Activated CD4-positive, alpha-beta T cell treated with anti-CD3 and anti-CD28 coated beads for 1 hour (primary cell): Measurements from ENCODE around the gene ECI2.

Source experiments
- DNase-seq: peaks from one replicate; pipeline ENCODE4 v3.0.0-alpha.2; 2020

ECI2 gene, protein sequence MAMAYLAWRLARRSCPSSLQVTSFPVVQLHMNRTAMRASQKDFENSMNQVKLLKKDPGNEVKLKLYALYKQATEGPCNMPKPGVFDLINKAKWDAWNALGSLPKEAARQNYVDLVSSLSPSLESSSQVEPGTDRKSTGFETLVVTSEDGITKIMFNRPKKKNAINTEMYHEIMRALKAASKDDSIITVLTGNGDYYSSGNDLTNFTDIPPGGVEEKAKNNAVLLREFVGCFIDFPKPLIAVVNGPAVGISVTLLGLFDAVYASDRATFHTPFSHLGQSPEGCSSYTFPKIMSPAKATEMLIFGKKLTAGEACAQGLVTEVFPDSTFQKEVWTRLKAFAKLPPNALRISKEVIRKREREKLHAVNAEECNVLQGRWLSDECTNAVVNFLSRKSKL

DNA sequence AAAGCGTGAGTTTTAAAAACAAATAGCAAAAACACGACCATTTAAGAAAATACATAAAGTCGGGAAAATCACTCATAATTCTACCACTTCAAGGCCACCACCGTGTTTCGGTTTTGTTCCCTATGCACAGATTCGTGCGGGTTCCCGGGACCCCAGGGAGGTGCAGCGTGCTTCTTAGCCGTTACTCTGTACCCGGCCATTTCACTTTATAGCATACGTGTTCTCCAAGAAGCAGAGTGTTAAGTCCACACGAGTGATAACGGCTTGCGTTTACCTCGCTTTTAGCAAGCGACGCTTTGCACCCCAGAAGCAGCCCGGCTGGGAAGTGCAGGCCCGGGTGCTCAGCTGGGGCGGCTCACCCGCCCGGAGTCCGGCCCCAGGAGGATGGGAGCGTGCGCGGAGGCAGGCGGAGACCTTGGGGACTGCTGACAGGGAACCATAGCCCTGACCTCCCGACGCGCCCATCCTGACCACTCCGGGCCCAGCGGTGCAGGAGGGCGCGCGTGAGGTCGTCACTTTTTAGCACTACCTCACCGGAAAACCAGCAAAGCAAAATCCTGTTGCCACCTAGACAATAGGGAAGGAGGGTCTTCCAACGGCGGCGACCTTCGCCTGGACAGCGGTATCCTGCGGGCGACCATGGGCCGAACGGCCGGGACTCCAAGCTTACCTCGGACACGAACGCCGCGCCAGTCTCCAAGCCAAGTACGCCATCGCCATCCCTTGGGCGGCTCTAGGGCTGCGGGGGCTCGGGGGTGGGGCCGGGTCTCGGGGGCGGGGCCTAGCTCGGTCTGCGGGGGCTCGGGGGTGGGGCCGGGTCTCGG, at the start of gene ECI2:
Gene ECI2, minus strand, starts transcription at position 735 of the 824 bp plus-strand sequence. Its CDS starts 15 bp downstream, at position 720.
- DNase-seq = peak; percentile 35

- no peak for DNase-seq
These were observed 45.4 kb upstream of the ECI2 start for GRCh38 chr6:4180652-4181255.

DNA sequence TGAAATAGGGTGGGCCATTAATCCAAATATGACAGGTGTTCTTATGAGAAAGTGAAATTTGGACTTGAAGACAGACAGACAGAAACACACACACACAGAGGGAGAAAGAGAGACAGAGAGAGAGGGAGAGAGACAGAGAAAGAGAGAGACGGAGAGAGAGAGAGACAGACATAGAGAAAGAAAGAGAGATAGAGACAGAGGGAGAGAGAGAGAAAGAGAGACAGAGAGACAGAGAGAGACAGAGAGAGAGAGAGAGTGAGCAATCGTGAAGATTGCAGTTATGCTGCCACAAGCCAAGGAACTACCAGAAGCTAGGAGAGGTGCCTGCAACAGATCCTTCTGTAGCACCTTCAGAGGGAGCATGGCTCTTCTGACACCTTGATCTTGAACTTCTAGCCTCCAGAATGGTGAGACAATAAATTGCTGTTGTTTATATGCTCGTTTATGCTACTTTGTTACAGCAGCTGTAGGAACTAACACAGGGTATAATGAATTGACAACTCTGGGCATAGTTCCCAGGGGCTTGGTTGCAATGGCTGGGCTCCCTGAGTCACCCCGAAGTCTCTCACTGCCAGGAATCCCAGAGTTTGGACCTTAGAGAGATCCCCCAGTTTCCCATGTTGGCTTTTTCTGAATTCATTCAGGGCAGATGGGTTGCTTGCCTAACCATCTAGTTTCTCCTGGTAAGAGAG, 44.7 kb upstream of the ECI2 start:
- DNase-seq = no peak

DNA sequence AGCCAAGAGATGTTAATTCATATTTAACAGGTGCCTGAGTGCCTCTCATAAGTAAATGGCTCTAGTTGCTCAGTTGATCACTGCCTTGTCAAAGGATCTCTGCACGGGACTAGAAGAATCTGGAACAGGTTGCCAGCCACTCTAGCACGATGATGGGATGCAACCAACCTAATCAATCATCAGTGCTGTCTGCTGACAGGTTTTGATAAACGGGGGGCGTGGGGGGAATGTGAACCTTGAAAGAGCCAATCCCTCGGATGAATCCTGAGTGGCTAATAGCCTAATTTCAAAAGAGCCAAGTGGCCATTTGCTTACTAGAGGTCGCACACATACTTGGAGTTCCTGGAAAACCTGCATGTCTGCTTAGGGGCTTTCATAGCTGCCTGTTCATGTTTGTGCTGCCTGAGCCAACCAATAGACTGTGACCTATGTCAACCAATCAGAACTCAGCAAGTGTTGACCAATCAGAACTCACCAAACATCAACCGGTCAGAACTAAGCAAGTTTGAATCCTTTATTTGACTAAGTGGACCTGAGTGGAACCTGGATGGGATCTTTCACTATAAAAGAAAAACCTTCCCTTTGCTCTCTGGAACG, 43.5 kb upstream of the ECI2 start:
- DNase-seq = no peak

DNA sequence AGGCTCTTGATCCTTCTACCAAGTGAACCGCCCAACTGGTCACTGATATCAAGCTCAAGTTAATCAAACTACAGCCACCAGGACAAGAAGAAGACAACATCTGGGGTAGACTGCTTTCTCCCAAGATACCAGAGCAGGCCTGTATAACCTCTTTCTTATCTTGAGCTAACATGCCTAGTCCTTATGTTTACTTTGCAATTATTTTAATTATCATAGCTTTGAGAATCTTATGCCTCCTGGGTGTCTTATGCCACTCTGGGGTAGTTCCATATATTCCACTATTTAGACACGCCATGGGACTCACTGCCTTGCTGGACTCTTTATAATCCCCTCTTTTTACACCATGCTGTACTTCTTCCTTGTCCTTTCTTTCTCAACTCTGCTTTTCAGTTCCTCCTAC, 41.5 kb upstream of the ECI2 start:
- no peak for DNase-seq

DNA sequence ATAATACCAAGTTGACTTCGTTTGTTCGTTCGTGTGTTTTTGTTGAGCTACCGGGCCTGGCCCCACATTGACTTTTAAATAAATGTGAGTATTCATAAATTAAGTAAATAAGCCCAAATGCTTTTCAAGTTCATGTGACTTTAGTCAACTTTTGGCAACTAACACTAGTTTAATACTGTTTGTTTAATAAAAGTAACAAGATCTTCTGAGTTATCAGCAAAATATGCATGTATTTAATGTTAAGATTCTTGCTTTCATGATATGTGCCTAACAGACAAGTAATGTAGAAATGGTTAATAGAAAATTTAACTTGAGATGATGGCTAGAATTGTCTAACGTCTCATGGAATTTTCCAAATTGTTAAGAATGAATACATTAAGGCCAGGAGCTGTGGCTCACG, 38.7 kb upstream of the ECI2 start:
- no peak for DNase-seq

DNA sequence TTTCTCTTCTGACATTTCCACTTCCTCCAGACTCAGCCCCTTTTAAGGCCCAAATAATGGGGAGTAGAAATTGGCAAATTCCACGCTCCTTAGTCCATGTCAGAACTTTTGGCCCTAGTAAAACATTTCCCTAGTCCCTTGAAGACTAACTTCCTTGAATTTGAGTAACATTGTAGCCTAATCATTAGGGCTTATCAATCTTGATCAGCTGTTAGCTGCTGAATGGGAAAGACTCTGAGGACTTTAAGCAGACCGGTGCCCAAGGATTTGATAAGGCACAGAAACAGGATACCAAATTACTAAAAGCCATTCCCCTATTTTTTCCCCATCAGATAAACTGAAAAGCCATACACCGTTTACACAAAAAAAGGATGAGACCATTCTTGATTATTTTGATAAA, 37.0 kb upstream of the ECI2 start:
- DNase-seq = no peak

GRCh38 chr6:4170297-4170696, 34.9 kb upstream of the ECI2 start:
- DNase-seq = no peak

- no peak for DNase-seq
These were observed 33.8 kb upstream of the ECI2 start for GRCh38 chr6:4169028-4169789.

- DNase-seq = no peak
These were observed 32.5 kb upstream of the ECI2 start for GRCh38 chr6:4167833-4168232.

GRCh38 chr6:4167123-4167522, 31.7 kb upstream of the ECI2 start:
- no peak for DNase-seq

DNA sequence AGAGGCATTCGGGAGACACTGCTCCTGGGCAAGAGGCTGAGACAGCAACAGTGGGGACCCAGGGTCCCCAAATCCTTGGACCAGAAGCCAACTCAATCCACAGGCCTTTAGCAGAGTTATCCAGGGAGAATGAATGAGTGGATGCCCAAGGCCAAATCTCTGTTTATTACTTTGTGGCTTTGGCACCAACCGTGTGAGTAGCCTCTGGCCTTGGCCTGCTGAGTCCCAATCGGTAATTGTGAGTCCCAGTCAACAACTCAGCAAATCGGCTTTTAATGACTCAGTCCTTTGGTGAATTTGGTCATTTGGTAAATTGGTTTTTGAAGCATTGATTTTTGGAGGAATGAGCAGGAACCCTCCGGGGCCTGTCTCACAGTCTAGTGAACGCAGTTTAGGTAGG, 29.1 kb upstream of the ECI2 start:
- DNase-seq = no peak

DNA sequence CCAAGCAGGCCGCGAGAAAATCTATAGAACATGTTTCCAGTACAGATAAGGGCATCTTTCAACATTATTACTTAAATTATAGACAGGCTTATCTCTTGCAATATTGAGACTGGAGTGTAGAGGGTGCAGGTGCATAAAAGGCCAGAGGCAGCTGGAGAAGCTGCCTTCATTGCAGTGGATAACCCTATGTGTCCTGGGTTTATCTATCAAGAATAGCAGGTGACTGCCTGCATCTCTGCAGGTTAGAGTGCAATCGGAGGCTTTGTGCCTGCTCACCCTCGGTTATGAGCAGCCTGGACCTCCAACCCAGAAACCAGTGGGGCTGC, 28.7 kb upstream of the ECI2 start:
- no peak for DNase-seq

DNA sequence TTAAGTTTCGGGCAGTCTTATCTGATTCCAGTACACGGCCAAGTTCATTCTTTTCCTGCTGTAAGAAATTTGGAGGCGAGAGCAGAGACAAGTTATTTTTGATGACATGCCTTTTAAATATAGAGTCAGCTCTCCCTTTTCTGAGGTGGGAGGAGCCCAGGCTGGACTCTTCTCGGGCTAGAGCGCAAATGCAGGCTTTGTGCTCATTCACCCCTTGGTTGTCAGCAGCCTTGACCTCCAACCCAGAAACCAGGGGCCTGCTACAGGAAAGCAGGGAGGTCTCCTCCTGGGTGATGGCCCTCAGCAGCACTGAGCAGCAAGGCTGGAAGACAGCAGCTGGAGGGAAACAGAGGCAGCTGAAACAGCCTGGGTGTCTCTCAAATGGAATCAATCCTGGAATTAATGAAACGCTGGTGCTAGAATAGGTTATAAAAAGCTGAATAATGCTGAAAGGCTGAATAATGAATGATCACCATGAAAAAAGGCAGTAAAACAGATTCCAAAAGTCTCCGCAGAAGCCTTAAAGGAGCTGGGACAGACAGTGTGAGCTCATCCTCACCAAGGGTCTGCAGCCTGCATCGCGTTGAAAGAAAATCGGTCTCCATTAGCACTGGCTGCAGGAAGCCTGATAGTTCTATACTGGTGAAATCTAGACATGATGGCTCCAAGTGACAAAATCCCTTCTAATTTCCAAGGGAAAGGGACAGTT, 28.2 kb upstream of the ECI2 start:
- no peak for DNase-seq

DNA sequence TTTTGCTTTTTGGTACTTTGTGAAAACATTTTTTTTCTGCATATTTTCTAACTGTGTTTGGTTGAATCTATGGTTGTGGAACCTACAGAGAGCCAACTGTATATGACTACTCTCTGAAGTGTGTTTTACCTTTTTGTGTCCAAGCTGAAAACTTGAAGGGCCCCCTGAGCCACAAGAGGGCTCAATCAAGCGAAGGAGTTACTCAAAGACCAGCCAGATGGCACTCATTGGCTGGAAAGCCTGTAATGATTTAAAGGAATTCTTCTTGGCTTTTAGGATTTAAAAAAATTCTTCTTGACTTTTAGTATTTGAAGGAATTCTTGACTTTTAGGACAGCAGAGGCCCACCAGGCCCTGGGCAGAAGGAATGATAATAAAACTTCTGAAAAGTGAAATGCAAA, 27.0 kb upstream of the ECI2 start:
- no peak for DNase-seq

- no peak for DNase-seq
These were observed 24.1 kb upstream of the ECI2 start for GRCh38 chr6:4159491-4159890.

DNA sequence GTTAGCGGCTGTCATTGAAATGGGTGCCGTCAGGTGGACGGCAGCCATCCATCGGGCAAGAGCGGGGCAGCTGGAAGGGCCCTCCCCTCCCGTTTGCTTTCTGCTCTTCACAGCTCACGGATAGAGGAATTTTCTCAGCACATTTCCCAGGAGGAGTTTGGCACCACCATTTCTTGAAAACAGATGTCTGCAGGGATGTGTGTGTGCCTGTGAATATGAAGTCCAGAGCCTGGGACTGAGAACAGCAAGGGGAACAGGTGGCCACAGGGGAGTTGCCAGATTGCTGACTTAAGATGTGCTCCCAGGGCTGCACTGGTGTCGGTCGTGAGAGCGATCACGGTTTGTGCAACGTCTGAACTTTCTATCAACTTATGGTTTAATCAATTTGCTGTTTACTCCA, 22.1 kb upstream of the ECI2 start:
- no peak for DNase-seq

- peak; percentile 60 for DNase-seq
These were observed 20.6 kb upstream of the ECI2 start for GRCh38 chr6:4155848-4156466.

GRCh38 chr6:4153514-4153985, 18.2 kb upstream of the ECI2 start:
- DNase-seq = no peak

GRCh38 chr6:4145083-4145482, 9.7 kb upstream of the ECI2 start:
- no peak for DNase-seq

DNA sequence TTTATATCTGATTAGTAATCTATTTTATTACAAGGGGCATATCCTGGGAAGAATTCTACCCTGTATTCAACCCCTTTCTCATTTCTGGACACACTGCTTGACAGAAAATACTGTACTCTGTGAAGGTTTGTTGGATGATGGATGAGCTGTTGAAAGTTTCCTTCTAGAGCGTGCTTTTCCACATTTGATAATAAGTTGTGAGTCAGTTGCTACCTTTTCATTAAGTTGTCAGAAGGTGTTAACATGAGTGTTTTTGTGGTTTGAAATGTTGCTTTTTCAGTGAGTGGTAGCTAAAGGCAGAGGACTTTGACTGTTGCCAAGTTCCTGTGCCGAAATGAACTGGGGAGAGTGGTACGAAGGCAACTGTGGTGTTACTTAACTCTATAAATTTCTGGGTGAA, 3.9 kb upstream of the ECI2 start:
- no peak for DNase-seq
